HUES64 (cell line): ENCODE results near the gene TMED4.

ENCODE experiments used
- H3K27ac ChIP-seq: 2 replicates; pipeline ENCODE4 v1.7.0; 2013; ENCODE audit warnings: low read depth, low read length, inconsistent platforms
- H3K27me3 ChIP-seq: 2 replicates; pipeline ENCODE4 v1.6.1; 2013; ENCODE audit warnings: mild to moderate bottlenecking, low read length; ENCODE audit not compliant: insufficient read depth
- H3K36me3 ChIP-seq: 2 replicates; pipeline ENCODE4 v1.6.1; 2013; ENCODE audit warnings: mild to moderate bottlenecking, low read length; ENCODE audit not compliant: insufficient read depth
- H3K4me1 ChIP-seq: 2 replicates; pipeline ENCODE4 v1.6.1; 2013; ENCODE audit warnings: mild to moderate bottlenecking, low read length, moderate library complexity; ENCODE audit not compliant: insufficient read depth
- H3K4me3 ChIP-seq: 2 replicates; pipeline ENCODE4 v1.5.1; 2013; ENCODE audit warnings: mild to moderate bottlenecking, low read length, moderate library complexity
- H3K9ac ChIP-seq: 2 replicates; pipeline ENCODE4 v1.6.1; 2013; ENCODE audit warnings: mild to moderate bottlenecking, low read depth, low read length
- H3K9me3 ChIP-seq: 2 replicates; pipeline ENCODE4 v1.6.1; 2013; ENCODE audit warnings: low read depth, low read length; ENCODE audit not compliant: insufficient read depth
- WGBS: fragments of 150-250, 120-280 bp; methylation state at CpG from one replicate; pipeline ENCODE4 v1.1.7; 2013; ENCODE audit warnings: missing lambda C conversion rate; 5-methylcytosine and 5-hydroxymethylcytosine counted together

Gene TMED4

DNA sequence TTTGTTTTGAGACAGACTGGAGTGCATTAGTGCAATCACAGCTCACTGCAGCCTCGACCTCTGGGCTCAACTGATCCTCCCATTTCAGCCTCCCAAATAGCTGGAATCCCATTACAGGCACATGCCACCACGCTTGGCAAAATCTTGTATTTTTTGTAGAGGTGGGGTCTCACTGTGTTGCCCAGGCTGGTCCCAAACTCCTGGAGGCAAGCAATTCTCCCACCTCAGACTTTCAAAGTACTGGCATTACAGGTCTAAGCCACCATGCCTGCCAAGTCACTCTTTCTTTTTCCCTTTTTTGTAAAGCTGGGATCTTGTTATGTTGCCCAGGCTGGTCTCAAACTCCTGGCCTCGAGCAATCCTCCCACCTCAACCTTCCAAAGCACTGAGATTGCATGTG, 32.6 kb downstream of the TMED4 start:
- Histone ChIP-seq H3K4me1 (0 out of 2 replicates have a peak, but pooled peaks cover 3% of the 10 kb centered on the region), H3K9me3 (no peaks in the 10 kb centered on the region), H3K36me3 (no peaks in the 10 kb centered on the region), H3K27ac (no peak overlapping the region), H3K27me3 (no peaks in the 10 kb centered on the region), H3K9ac (no peak overlapping the region), H3K4me3 (no peak overlapping the region)
- 89% methylated on average over 3 of the region's 3 CpGs for WGBS

DNA sequence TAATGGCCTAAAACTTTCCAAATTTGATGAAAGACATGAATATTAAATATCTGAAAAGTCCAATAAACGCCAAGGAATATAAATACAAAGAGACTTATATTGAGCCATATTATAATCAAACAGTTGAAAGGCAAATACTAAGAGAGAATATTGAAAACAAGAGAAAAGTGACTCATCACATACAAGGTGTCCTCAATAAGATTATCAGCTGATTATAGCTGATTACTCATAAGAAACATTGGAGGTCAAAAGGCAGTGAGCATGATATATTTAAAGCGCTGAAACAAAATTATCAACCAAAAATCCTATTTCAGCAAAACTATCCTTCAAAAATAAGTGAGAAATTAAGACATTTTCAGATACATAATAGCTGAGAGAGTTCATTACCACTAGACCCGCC, 33.1 kb downstream of the TMED4 start:
- H3K36me3 ChIP-seq = no peaks in the 10 kb centered on the region
- H3K27ac ChIP-seq = no peak overlapping the region
- no peak overlapping the region for H3K9ac ChIP-seq
- no peaks in the 10 kb centered on the region for H3K27me3 ChIP-seq
- 0 out of 2 replicates have a peak, but pooled peaks cover 3% of the 10 kb centered on the region for H3K4me1 ChIP-seq
- no peak overlapping the region for H3K4me3 ChIP-seq
- H3K9me3 ChIP-seq = no peaks in the 10 kb centered on the region
- WGBS = 100% methylated on average over 1 of the region's 3 CpGs

DNA sequence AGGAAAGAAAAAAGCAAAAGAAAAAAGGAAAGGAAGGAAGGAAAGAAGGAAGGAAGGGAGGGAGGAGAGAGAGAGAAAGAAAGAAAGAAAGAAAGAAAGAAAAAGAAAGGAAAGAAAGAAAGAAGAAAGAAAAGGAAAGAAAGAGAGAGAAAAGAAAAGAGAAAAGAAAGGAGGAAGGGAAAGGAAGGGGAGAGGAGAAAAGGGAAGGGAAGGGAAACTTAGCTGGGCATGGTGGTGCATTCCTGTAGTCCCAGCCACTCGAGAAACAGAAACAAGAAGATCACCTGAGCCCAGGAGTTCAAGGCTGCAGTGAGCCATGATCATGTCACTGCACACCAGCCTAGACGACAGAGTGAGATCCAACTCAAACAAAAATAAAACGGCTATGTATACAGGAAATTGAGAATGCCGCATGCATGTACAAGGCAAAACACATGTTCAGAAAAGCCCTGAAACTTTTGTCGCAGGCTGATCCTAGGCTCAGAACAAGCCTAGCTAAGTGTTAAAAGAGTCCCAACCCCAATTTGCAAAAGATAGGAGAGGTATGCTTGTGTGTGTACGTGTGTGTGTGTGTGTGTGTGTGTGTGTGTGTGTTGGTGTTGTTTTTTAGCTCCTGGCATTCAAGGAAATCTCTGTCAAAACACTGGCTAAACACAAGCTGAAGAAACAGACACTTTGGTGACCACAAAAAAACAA, 34.3 kb downstream of the TMED4 start:
- WGBS = 74% methylated on average over 6 of the region's 6 CpGs
- no peak overlapping the region for H3K27ac ChIP-seq
- no peak overlapping the region for H3K4me3 ChIP-seq
- H3K4me1 ChIP-seq = 0 out of 2 replicates have a peak, but pooled peaks cover 3% of the 10 kb centered on the region
- H3K9me3 ChIP-seq = no peaks in the 10 kb centered on the region
- no peaks in the 10 kb centered on the region for H3K27me3 ChIP-seq
- H3K9ac ChIP-seq = no peak overlapping the region
- H3K36me3 ChIP-seq = no peaks in the 10 kb centered on the region

DNA sequence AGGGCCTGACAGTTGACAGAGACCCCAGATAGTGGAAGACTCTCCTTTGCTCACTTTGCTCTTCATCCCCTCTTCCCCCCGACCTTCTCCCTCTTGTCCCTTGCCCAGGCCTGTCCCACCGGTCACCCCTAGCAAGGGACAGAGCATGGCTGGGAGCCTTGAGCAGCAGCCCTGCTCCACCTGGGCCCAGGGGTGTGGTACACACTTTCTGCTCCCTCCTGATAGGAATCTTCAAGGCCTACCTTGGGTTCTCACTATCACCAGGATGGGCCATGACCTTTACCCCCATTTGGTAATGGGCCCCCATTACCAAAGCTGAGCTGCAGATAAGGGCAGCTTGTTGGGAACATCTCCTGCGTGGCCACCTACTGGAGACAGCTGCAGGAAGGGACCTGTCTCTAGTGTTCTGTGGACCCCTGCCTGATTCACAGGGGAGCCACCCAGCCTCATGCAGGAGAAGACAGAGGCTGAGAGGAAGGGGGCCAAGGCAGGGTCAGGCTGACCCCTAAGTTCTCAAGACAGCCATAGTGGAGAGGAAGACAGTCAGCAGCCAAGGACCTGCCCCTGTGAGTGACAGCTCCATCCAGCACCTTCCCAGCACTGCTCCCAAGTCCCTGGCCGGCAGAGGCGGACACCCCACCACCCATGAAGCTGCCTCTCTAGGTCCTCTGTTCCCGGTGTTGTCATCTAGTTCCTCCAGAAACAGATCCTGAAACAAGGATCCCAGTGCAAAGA, 40.0 kb downstream of the TMED4 start:
- Histone ChIP-seq H3K27me3 (no peaks in the 10 kb centered on the region), H3K4me1 (no peaks in the 10 kb centered on the region), H3K36me3 (no peaks in the 10 kb centered on the region), H3K27ac (no peak overlapping the region), H3K4me3 (no peak overlapping the region), H3K9me3 (no peaks in the 10 kb centered on the region), H3K9ac (no peak overlapping the region)
- WGBS = 90% methylated on average over 6 of the region's 6 CpGs

DNA sequence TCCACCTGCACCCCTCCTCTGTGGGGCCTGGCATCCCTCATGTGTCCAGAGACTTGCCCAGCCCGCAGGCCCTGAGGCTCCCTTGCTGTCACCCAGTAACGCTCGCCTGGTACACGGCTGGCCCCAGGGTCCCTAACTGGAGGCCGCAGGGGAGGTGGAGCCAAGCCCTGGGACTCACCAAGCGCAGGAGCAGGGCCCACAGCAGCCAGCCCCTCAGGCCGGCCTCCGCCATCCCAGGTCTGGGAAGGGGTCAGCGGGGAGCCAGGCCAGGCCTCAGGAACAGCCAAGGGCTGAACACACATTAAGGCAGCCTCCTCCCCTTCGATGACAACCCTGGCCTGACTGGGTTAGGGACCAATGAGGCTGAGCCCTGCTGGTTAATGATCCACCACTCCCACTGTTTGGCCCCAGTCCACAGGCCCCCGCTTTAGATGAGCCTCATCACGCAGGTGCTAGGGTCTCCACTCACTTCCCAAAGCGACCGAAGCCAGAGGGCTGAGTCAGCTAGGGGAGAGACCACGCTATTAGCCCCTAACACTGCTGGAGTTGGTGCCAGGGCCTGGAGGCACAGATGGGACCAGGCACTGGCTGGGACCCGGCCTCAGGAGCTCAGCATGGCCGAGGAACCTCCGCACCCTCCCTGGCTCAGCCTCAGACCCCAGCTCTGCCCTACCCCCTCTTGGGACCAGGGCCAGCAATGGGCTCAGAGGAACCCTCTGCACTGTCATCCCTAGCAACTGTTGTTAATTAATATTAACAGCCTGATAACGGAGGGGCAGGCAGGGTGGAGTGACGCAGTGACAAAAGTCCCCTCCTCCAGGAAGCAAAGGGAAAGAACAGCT, 40.8 kb downstream of the TMED4 start, which contains the start of gene NPC1L1:
Gene NPC1L1, minus strand, starts transcription at position 303 of the 842 bp plus-strand sequence. Its CDS starts 71 bp downstream, at position 232.
- H3K4me3 ChIP-seq = no peak within 1 kb of the TSS
- no peak within 1 kb of the TSS for H3K27ac ChIP-seq
- H3K36me3 ChIP-seq = no peaks in the 10 kb centered on the region
- H3K4me1 ChIP-seq = no peaks in the 10 kb centered on the region
- WGBS = 89% methylated on average over 20 of the region's 20 CpGs
- no peak within 1 kb of the TSS for H3K9ac ChIP-seq
- H3K27me3 ChIP-seq = no peaks in the 10 kb centered on the region
- no peaks in the 10 kb centered on the region for H3K9me3 ChIP-seq

DNA sequence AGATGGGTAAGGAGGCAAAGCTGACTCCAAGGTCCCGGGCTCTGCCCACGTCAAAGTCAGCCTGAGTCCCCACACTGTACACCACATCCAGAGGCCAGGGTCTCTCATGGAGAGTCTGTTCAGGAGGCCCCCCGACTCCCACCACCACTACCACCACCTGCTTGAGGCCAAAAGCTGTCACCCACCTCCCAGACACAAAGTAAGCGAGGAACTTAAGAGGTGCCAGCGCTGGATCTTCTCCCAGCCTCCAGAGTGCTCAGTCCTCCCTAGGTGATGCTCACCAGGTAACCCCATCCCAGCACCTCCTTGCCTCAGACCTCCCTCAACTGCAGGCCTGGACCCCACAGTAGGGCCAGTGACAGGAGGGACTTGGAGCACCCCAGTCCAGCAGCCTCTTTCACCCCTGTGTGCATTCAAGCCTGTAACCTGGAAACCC, 41.4 kb downstream of the TMED4 start:
- H3K4me1 ChIP-seq = no peaks in the 10 kb centered on the region

DNA sequence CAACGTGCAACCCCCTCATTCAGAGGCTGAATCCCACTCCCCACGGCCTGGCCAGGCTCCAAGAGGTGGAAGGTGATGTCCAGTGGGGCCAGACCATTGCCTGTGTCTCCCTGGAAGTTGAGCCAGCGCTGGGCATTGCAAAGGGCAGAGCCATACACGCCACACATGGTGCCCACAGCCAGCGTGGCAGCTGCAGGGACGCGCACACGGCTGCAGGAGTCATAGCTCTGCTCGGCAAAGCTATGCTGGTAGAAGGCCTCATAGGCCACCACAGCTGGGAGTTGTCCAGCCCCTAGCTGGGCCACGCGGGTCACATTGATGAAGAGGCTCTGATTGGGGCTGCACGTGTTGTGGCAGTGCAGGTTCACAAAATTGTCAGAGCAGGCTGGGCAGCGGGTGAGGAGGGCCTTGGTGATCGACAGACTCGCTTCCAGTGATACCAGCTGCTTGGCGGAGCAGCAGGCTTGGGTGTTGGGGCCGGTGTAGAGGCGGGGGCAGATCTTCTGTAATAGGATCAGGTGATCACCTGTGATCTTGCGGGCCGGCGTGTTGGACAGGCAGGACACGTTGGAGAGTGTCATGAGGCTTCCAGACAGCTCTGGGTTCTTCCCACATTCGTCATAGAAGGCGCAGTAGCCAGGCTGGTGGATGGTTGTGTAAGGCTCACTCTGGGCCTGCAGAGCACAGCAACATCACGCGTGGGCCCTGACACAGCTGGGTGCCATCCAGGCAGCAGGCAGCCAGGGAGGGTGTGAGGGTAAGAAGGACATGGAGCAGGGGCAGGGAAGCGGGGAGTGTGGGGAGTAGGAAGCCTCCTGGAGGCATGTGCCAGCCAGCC, 42.1 kb downstream of the TMED4 start:
- 93% methylated on average over 27 of the region's 27 CpGs for WGBS
- no peak overlapping the region for H3K9ac ChIP-seq
- H3K36me3 ChIP-seq = no peaks in the 10 kb centered on the region
- no peak overlapping the region for H3K27ac ChIP-seq
- no peak overlapping the region for H3K4me3 ChIP-seq
- H3K4me1 ChIP-seq = no peaks in the 10 kb centered on the region
- no peaks in the 10 kb centered on the region for H3K27me3 ChIP-seq
- no peaks in the 10 kb centered on the region for H3K9me3 ChIP-seq

More for the DNA sequence above, 41.4 kb downstream of the TMED4 start:
- H3K9ac ChIP-seq = no peak overlapping the region
- H3K27me3 ChIP-seq = no peaks in the 10 kb centered on the region
- H3K36me3 ChIP-seq = no peaks in the 10 kb centered on the region
- WGBS = 93% methylated on average over 5 of the region's 5 CpGs
- no peak overlapping the region for H3K4me3 ChIP-seq
- H3K9me3 ChIP-seq = no peaks in the 10 kb centered on the region
- no peak overlapping the region for H3K27ac ChIP-seq

DNA sequence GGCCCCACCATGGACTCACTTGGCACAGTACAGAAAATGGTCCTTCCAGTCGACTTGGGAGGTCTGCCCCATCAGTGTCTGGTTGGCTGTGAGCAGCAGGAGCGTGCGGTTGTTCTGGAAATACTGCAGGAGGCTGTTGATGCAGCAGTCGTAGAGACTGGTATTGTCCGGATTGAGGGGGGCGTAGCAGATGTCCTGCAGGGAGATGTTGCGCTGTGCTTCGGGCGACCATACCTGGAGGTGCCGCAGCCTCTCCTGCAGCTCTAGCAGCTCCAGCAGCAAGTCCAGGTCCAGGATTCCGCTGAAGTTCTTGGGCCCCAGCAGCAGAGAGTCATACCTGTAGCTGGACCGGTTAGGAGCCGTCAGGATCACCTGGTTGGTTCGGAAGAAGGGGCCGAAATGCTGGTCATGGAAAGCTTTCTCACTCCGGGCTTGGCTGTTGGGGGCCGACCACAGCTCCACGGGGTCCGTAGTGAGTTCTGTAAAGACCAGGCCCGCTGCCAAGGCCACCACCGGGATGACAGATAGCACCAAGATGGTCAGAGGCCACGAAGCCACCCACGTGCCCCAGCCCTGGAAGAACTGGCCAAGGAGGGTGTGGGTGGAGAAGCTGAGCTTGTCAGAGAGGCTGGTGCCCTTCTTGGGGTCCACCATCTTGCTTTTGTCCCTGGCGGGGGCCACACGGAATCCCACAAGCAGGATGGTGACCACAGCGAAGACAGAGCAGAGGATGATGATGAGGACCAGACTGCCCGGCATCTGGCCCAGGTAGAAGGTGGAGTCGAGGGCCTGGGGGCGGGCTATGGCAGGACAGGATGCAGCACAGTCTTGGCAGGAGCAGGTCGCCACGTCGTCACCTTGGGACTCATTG, 43.0 kb downstream of the TMED4 start:
- no peak overlapping the region for H3K27ac ChIP-seq

DNA sequence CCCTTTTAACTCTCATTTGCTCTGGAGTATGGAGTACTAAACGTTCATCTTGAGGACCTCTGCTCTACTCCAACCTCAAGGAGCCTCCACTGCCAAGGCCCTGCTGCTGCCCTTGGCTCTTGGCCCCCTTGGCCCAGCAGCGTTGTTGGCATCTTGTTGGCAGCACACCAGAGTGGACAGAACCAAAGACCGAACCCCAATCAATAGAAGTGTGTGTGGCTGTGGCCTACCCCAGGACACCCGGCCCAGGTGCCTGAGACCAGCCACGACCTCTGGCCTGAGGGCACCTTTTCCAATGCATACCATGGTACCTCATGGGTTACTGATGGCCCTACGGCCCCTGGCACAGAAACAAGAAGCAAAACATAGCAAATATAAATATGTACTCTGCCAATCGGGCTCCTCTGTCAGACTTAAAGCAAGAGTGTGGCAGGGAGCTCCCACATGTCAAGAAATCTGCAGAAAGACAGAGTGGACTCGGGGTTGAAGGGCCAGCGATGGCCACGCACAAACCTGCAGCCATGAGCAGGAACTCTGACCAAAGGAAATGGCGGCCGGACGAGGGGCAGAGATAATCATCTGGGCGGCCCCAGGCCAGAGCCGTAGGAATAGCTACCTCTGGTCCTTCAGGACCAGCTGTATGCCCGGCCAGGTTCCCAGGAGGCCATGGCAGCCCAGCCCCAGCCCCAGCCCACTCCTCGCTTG, 43.8 kb downstream of the TMED4 start:
- Histone ChIP-seq H3K9me3 (no peaks in the 10 kb centered on the region), H3K9ac (no peak overlapping the region), H3K36me3 (no peaks in the 10 kb centered on the region), H3K4me3 (no peak overlapping the region), H3K4me1 (no peaks in the 10 kb centered on the region), H3K27ac (no peak overlapping the region), H3K27me3 (no peaks in the 10 kb centered on the region)
- WGBS = 90% methylated on average over 17 of the region's 17 CpGs

More for the DNA sequence above, 43.0 kb downstream of the TMED4 start:
- Histone ChIP-seq H3K9ac (no peak overlapping the region), H3K4me1 (no peaks in the 10 kb centered on the region), H3K27me3 (no peaks in the 10 kb centered on the region), H3K36me3 (no peaks in the 10 kb centered on the region), H3K4me3 (no peak overlapping the region), H3K9me3 (no peaks in the 10 kb centered on the region)
- 93% methylated on average over 32 of the region's 32 CpGs for WGBS
